GM13976 (cell line): ENCODE results near the gene LATS2.

Source experiments
- DNase-seq: peaks from one replicate; pipeline ENCODE4 v3.0.0; 2012; ENCODE audit warnings: low spot score
- CTCF ChIP-seq: IDR thresholded peaks from 2 replicates; pipeline ENCODE4 v1.5.1; 2012; ENCODE audit warnings: borderline replicate concordance, mild to moderate bottlenecking; ENCODE audit not compliant: insufficient read depth; ENCODE audit errors: extremely low read depth, missing control alignments, control extremely low read depth
- in situ Hi-C: fragments of 300-500 bp; cut with MboI; formaldehyde crosslinking; loops from one replicate; pipeline ENCODE4 v1.12.0; 2022; ENCODE audit warnings: low sequenced_read_pairs, mixed read lengths, inconsistent platforms; ENCODE audit not compliant: unreplicated experiment

Gene LATS2

GRCh38 chr13:21046203-21046602 lies 15.2 kb downstream of the LATS2 start:
- in situ Hi-C loops = no loop called here

GRCh38 chr13:21045100-21045499 lies 16.3 kb downstream of the LATS2 start:
- no peak for DNase-seq
- TF ChIP-seq CTCF = no peak
- in situ Hi-C loops = no loop called here

More at GRCh38 chr13:21046203-21046602, 15.2 kb downstream of the LATS2 start:
- TF ChIP-seq CTCF = no peak
- DNase-seq = no peak

GRCh38 chr13:21043898-21044297 lies 17.5 kb downstream of the LATS2 start:
- in situ Hi-C loops = no loop called here
- TF ChIP-seq CTCF = no peak

GRCh38 chr13:21040120-21040826 lies 21.1 kb downstream of the LATS2 start:
- in situ Hi-C loops = no loop called here
- no peak for DNase-seq
- no peak for TF ChIP-seq CTCF

More at GRCh38 chr13:21043898-21044297, 17.5 kb downstream of the LATS2 start:
- no peak for DNase-seq

GRCh38 chr13:21039097-21039800 lies 22.1 kb downstream of the LATS2 start:
- no peak for TF ChIP-seq CTCF
- in situ Hi-C loops = no loop called here
- no peak for DNase-seq

- DNase-seq = no peak
- no peak for TF ChIP-seq CTCF
- in situ Hi-C loops = no loop called here
Observed at GRCh38 chr13:21037656-21038055, 23.7 kb downstream of the LATS2 start.
